ENCODE results near the gene PID1. TPM values are rescaled to one million over a fixed set of nuclear protein-coding genes. Genes with fewer than 3 reads are reported as not detected.
"Not testable (repeated sequence)": the region's sequence is repeated elsewhere in the genome, so short reads cannot be mapped to it uniquely, and the experiment has no call there.

Gene PID1
- total RNA-seq, 1 experiment from 2014 or later: 2.9 TPM

DNA sequence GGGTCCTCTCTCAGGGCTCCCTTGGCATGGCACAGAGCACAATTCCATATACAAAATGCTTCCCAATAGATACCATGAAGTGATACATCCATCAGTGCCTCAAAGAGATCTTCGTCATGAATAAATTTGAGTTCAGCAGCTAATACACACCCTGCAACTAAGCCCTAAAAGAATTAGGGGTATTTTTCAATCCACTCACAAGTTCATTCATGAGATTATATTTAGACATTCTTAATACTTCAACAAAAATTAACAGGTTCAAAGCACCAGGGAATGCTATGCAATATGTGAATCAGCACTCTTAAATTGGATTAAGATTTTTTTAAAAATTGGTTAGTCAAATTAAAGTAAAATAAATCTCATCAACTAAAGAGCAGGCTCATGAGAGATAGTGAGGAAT, 79.7 kb downstream of the PID1 start:
- H3K36me3 ChIP-seq (ENCODE audit: control insufficient read depth, insufficient read depth, low read length): no peaks in the 10 kb centered on the region
- intact Hi-C loops (cut with micrococcal nuclease; ENCODE audit: unreplicated experiment): no loop called here
- no TSS peak for BruUV-seq (replicated peaks)

DNA sequence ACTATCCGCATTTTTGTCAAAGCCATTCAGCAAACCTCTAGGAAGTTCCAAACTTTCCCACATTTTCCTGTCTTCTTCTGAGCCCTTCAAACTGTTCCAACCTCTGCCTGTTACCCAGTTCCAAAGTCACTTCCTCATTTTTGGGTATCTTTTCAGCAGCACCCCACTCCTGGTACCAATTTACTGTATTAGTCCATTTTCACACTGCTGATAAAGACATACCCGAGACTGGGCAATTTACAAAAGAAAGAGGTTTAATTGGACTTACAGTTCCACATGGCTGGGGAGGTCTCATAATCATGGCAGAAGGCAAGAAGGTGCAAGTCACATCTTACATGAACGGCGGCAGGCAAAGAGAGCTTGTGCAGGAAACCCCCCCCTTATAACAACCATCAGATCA, 84.0 kb downstream of the PID1 start:
- ATAC-seq; intact Hi-C loops (cut with micrococcal nuclease; ENCODE audit: unreplicated experiment); POLR2A ChIA-PET; H3K27ac ChIP-seq (ENCODE audit: low read length); H3K9me3 ChIP-seq (ENCODE audit: control insufficient read depth, insufficient read depth, low read depth, low read length); H3K4me1 ChIP-seq (ENCODE audit: control insufficient read depth, insufficient read depth, low read length); in situ Hi-C loops (cut with HindIII; ENCODE audit: low pct_unique_long_range_greater_than_20kb, low sequenced_read_pairs); BruUV-seq (replicated peaks); H3K36me3 ChIP-seq (ENCODE audit: control insufficient read depth, insufficient read depth, low read length); DNase-seq (ENCODE audit: low read depth, low spot score); CTCF ChIA-PET; H3K27me3 ChIP-seq (ENCODE audit: control insufficient read depth, insufficient read depth, low read length); H3K4me3 ChIP-seq (ENCODE audit: low read depth in 2 of 2, low read length in 2 of 2): not testable (repeated sequence)

More for the DNA sequence above, 79.7 kb downstream of the PID1 start:
- ATAC-seq: no peak
- H3K4me3 ChIP-seq (ENCODE audit: low read depth in 2 of 2, low read length in 2 of 2): no peak overlapping the region
- TF ChIP-seq POLR2AphosphoS5 (IDR thresholded peaks at IDR 0.05; ENCODE audit: low read depth, low read length): no peak
- TF ChIP-seq, protein P1, sequence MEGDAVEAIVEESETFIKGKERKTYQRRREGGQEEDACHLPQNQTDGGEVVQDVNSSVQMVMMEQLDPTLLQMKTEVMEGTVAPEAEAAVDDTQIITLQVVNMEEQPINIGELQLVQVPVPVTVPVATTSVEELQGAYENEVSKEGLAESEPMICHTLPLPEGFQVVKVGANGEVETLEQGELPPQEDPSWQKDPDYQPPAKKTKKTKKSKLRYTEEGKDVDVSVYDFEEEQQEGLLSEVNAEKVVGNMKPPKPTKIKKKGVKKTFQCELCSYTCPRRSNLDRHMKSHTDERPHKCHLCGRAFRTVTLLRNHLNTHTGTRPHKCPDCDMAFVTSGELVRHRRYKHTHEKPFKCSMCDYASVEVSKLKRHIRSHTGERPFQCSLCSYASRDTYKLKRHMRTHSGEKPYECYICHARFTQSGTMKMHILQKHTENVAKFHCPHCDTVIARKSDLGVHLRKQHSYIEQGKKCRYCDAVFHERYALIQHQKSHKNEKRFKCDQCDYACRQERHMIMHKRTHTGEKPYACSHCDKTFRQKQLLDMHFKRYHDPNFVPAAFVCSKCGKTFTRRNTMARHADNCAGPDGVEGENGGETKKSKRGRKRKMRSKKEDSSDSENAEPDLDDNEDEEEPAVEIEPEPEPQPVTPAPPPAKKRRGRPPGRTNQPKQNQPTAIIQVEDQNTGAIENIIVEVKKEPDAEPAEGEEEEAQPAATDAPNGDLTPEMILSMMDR (IDR thresholded peaks at IDR 0.05): no peak
- no peak for TF ChIP-seq TCF7L2 (IDR thresholded peaks at IDR 0.05; ENCODE audit: low read depth, low read length)
- TF ChIP-seq REST (IDR thresholded peaks at IDR 0.05; ENCODE audit: insufficient read depth in 1 of 2, low read depth in 2 of 2, low read length in 1 of 2): no peak
- TF ChIP-seq SIN3A (IDR thresholded peaks at IDR 0.05; ENCODE audit: borderline replicate concordance, insufficient read depth, low read depth, low read length): no peak
- CTCF ChIA-PET: no interaction called here
- POLR2A ChIA-PET: no interaction called here
- no peak for DNase-seq (ENCODE audit: low read depth, low spot score)
- no peaks in the 10 kb centered on the region for H3K9me3 ChIP-seq (ENCODE audit: control insufficient read depth, insufficient read depth, low read depth, low read length)
- H3K27ac ChIP-seq (ENCODE audit: low read length): no peak overlapping the region
- H3K4me1 ChIP-seq (ENCODE audit: control insufficient read depth, insufficient read depth, low read length): no peaks in the 10 kb centered on the region
- in situ Hi-C loops (cut with HindIII; ENCODE audit: low pct_unique_long_range_greater_than_20kb, low sequenced_read_pairs): no loop called here
- H3K27me3 ChIP-seq (ENCODE audit: control insufficient read depth, insufficient read depth, low read length): no peaks in the 10 kb centered on the region

GRCh38 chr2:229181641-229182040, 89.4 kb downstream of the PID1 start:
- no peaks in the 10 kb centered on the region for H3K9me3 ChIP-seq (ENCODE audit: control insufficient read depth, insufficient read depth, low read depth, low read length)
- no peak overlapping the region for H3K27ac ChIP-seq (ENCODE audit: low read length)
- no peaks in the 10 kb centered on the region for H3K27me3 ChIP-seq (ENCODE audit: control insufficient read depth, insufficient read depth, low read length)
- in situ Hi-C loops (cut with HindIII; ENCODE audit: low pct_unique_long_range_greater_than_20kb, low sequenced_read_pairs): no loop called here
- ATAC-seq (no peak), DNase-seq (ENCODE audit: low read depth, low spot score) (no peak)
- H3K36me3 ChIP-seq (ENCODE audit: control insufficient read depth, insufficient read depth, low read length): no peaks in the 10 kb centered on the region
- intact Hi-C loops (cut with micrococcal nuclease; ENCODE audit: unreplicated experiment): no loop called here
- H3K4me3 ChIP-seq (ENCODE audit: low read depth in 2 of 2, low read length in 2 of 2): no peak overlapping the region
- ChIA-PET POLR2A (no interaction called here), CTCF (interaction anchor here (0.5 kb wide), 1 partner anchor 38 kb away, joined by 4 read pairs; no protein-coding TSS in a partner anchor)
- no peaks in the 10 kb centered on the region for H3K4me1 ChIP-seq (ENCODE audit: control insufficient read depth, insufficient read depth, low read length)
- no TSS peak for BruUV-seq (replicated peaks)
- no peak for TF ChIP-seq TCF7L2 (IDR thresholded peaks at IDR 0.05; ENCODE audit: low read depth, low read length)

Measured in Panc1 (cell line).